GM12878 (cell line): Measurements from ENCODE around the gene CDC6. TPM values are rescaled to one million over a fixed set of nuclear protein-coding genes. Genes with fewer than 3 reads are reported as not detected.

Experiments
- ATAC-seq: fragments of 200-7000 bp; cut with Tn5 transposase; 3 replicates; pipeline ENCODE4 v1.9.1; 2020; ENCODE audit warnings: mild to moderate bottlenecking, moderate library complexity
- BruUV-seq: library from RNA; stranded (reverse); fragments of 400-500 nt; replicated peaks from 2 replicates; lab custom pipeline; 2021; lab: Mats Ljungman, UMichigan
- CTCF ChIA-PET: fragments of 300-600 bp; sonication (Branson Sonifier 250); formaldehyde crosslinking; extraction: SDS; loops from one replicate; lab custom pipeline; 2021; ENCODE audit warnings: inconsistent platforms; lab: Yijun Ruan, JAX
- POLR2A ChIA-PET: fragments of 350-600 bp; formaldehyde crosslinking; extraction: SDS; loops from one replicate; lab custom pipeline; 2021; ENCODE audit warnings: inconsistent platforms; lab: Charles Lee
- RAD21 ChIA-PET: fragments of 300-600 bp; sonication (Branson Sonifier 250); formaldehyde crosslinking; loops from one replicate; lab custom pipeline; 2023; ENCODE audit warnings: antibody characterized with exemption; ENCODE audit not compliant: unreplicated experiment; lab: Charles Lee
- SMC1A ChIA-PET: fragments of 300-600 bp; sonication (Branson Sonifier 250); formaldehyde crosslinking; loops from one replicate; lab custom pipeline; 2023; ENCODE audit not compliant: unreplicated experiment, uncharacterized antibody; lab: Charles Lee
- DNase-seq: peaks from one replicate; pipeline ENCODE4 v3.0.0-alpha.2; 2011; ENCODE audit warnings: low read depth, low spot score
- FAIRE-seq: peaks from 3 replicates; lab custom pipeline; 2011; peaks lifted over from hg19 to GRCh38; lab: Jason Lieb, UNC
- H2AFZ ChIP-seq: 2 replicates; pipeline ENCODE4 v1.6.0; 2011; ENCODE audit warnings: low read depth, low read length, control low read depth; ENCODE audit not compliant: control insufficient read depth
- H3K27ac ChIP-seq: 2 replicates; pipeline ENCODE4 v1.5.1; 2011; ENCODE audit warnings: control low read depth; ENCODE audit not compliant: control insufficient read depth, insufficient read depth
- H3K27me3 ChIP-seq, 2 experiments: replicated peaks in 1 of 2; 2 replicates each; pipeline versions ENCODE4 v1.6.0 to v1.6.1; 2011; ENCODE audit warnings: low read length in 1 of 2; ENCODE audit not compliant: control insufficient read depth in 2 of 2, insufficient read depth in 2 of 2
- H3K36me3 ChIP-seq, 2 experiments: 2 replicates each; pipeline ENCODE4 v1.5.1; 2011; ENCODE audit warnings: low read length in 1 of 2; ENCODE audit not compliant: control insufficient read depth in 2 of 2, insufficient read depth in 2 of 2
- H3K4me1 ChIP-seq: 2 replicates; pipeline ENCODE4 v1.6.1; 2011; ENCODE audit warnings: mild to moderate bottlenecking, low read length, moderate library complexity, mixed read lengths; ENCODE audit not compliant: control insufficient read depth, insufficient read depth
- H3K4me2 ChIP-seq: 2 replicates; pipeline ENCODE4 v1.6.0; 2011; ENCODE audit warnings: control low read depth; ENCODE audit not compliant: control insufficient read depth, insufficient read depth
- H3K4me3 ChIP-seq: fragments of 200-600 bp; sonication (generic); 2 replicates; pipeline ENCODE4 v1.5.1; 2016
- H3K79me2 ChIP-seq: 2 replicates; pipeline ENCODE4 v1.6.0; 2011; ENCODE audit warnings: low read length; ENCODE audit not compliant: control insufficient read depth, insufficient read depth
- H3K9ac ChIP-seq: 2 replicates; pipeline ENCODE4 v1.8.0; 2011; ENCODE audit warnings: low read length, control low read depth, mixed read lengths; ENCODE audit not compliant: control insufficient read depth, insufficient read depth
- H3K9me3 ChIP-seq: replicated peaks from 3 replicates; pipeline ENCODE4 v1.5.1; 2011; ENCODE audit warnings: mild to moderate bottlenecking, low read length; ENCODE audit not compliant: control insufficient read depth, insufficient read depth
- H4K20me1 ChIP-seq: 2 replicates; pipeline ENCODE4 v1.6.0; 2011; ENCODE audit not compliant: control insufficient read depth, insufficient read depth
- BHLHE40 ChIP-seq, 2 experiments: fragments of 450-650 bp in 1 of 2; IDR thresholded peaks; 2 replicates each; pipeline ENCODE4 v1.6.1; 2011 to 2017; ENCODE audit warnings: low read depth in 2 of 2, borderline replicate concordance in 1 of 2, improper control_type of control experiment in 1 of 2, low read length in 1 of 2, mild to moderate bottlenecking in 1 of 2
- CHD2 ChIP-seq: IDR thresholded peaks from 2 replicates; pipeline ENCODE4 v1.6.1; 2011; ENCODE audit warnings: low read depth, low read length, improper control_type of control experiment, borderline replicate concordance
- GATAD2B ChIP-seq: fragments of 450-650 bp; conservative IDR thresholded peaks from 2 replicates; pipeline ENCODE4 v1.6.1; 2017; ENCODE audit warnings: low read depth, mild to moderate bottlenecking, moderate library complexity
- IKZF1 ChIP-seq: fragments of 450-650 bp; conservative IDR thresholded peaks from 2 replicates; pipeline ENCODE4 v1.6.1; 2017; ENCODE audit warnings: antibody characterized with exemption, mild to moderate bottlenecking
- LARP7 ChIP-seq: fragments of 450-650 bp; IDR thresholded peaks from 2 replicates; pipeline ENCODE4 v1.6.1; 2017; ENCODE audit warnings: mild to moderate bottlenecking
- MEF2B ChIP-seq: fragments of 450-650 bp; IDR thresholded peaks from 2 replicates; pipeline ENCODE4 v1.6.1; 2018; ENCODE audit warnings: mild to moderate bottlenecking, moderate library complexity; ENCODE audit not compliant: partially characterized antibody, poor library complexity, severe bottlenecking
- MLLT1 ChIP-seq: fragments of 450-650 bp; IDR thresholded peaks from 2 replicates; pipeline ENCODE4 v1.6.1; 2016; ENCODE audit warnings: mild to moderate bottlenecking
- MTA2 ChIP-seq: fragments of 450-650 bp; IDR thresholded peaks from 2 replicates; pipeline ENCODE4 v1.6.1; 2016; ENCODE audit warnings: low read depth, mild to moderate bottlenecking, moderate library complexity
- NR2F1 ChIP-seq: fragments of 450-650 bp; conservative IDR thresholded peaks from 2 replicates; pipeline ENCODE4 v1.6.1; 2017; ENCODE audit warnings: mild to moderate bottlenecking
- SMARCA5 ChIP-seq: fragments of 450-650 bp; IDR thresholded peaks from 2 replicates; pipeline ENCODE4 v1.6.1; 2017; ENCODE audit warnings: mild to moderate bottlenecking
- STAT3 ChIP-seq: IDR thresholded peaks from 2 replicates; pipeline ENCODE4 v1.6.1; 2011; ENCODE audit warnings: low read depth, low read length, improper control_type of control experiment
- TCF12 ChIP-seq: IDR thresholded peaks from 2 replicates; pipeline ENCODE4 v1.6.1; 2011; ENCODE audit warnings: low read depth, mild to moderate bottlenecking, low read length
- ZNF687 ChIP-seq: fragments of 450-650 bp; IDR thresholded peaks from 2 replicates; pipeline ENCODE4 v1.6.1; 2017; ENCODE audit warnings: mild to moderate bottlenecking, moderate library complexity
- WGBS: methylation state at CpG from one replicate; pipeline ENCODE4 v1.1.6; 2016; ENCODE audit warnings: low lambda C conversion rate; ENCODE audit not compliant: insufficient replicate concordance, insufficient coverage; ENCODE audit errors: missing lambda C conversion rate; 5-methylcytosine and 5-hydroxymethylcytosine counted together
- in situ Hi-C: fragments of 300-500 bp; cut with MboI; formaldehyde crosslinking; loops from 9 replicates; pipeline ENCODE4 v1.14.3; 2018; ENCODE audit warnings: mixed read lengths
- intact Hi-C: fragments of 100-400 bp; cut with micrococcal nuclease; formaldehyde crosslinking; loops from one replicate; pipeline ENCODE4 v1.14.2; 2022; ENCODE audit not compliant: unreplicated experiment
- polyA plus RNA-seq, 11 experiments: library from polyadenylated mRNA; depleted of rRNA in 4 of 11; unstranded in 6 of 11; stranded (reverse) in 5 of 11; fragments of >200 nt; fragmentation: Nextera tagmentation in 4 of 11; fragmentation: Illumina TruSeq in 1 of 11; extraction: Ambion mirVana in 4 of 11; extraction: Trizol in 1 of 11; gene quantifications; 1 replicate in 1 of 11; 2 replicates in 10 of 11; pipeline versions ENCODE4 v1.2.1 to v1.2.3, GENCODE V29; 2011 to 2016; ENCODE audit warnings: inconsistent platforms in 2 of 11, missing spikeins in 2 of 11, low read depth in 1 of 11
- total RNA-seq, 4 experiments: library from RNA; depleted of rRNA in 3 of 4; stranded (reverse); fragments of >200 nt in 3 of 4; fragmentation: Illumina TruSeq in 1 of 4; extraction: Trizol in 1 of 4; gene quantifications; 2 replicates each; pipeline versions ENCODE4 v1.2.1 to v1.2.3, GENCODE V29; 2013 to 2021

The CDC6 gene
- total and polyA plus RNA-seq, 10 of the 15 experiments (the other 5 are each of a cell fraction or from before 2014, with no cell fraction given) = 13.3 to 60.9 (median 47.6) TPM

GRCh38 chr17:40312131-40312731, 24.6 kb downstream of the CDC6 start:
- Histone ChIP-seq H3K9me3 (no peaks in the 10 kb centered on the region), H3K4me1 (peaks cover 73% of the 10 kb centered on the region), H3K4me3 (peak overlapping the region; percentile 23; the same call in 1 of the 2 replicates), H3K36me3 (no peaks in the 10 kb centered on the region; a peak in 1 of 4 replicates), H3K27ac (peak overlapping the region; percentile 72), H3K27me3 (no peaks in the 10 kb centered on the region), H3K4me2 (peak overlapping the region; percentile 71), H3K9ac (peak overlapping the region; percentile 42; the same call in 1 of the 2 replicates), H2AFZ (no peak overlapping the region; the same call in 1 of the 2 replicates), H4K20me1 (no peaks in the 10 kb centered on the region), H3K79me2 (no peaks in the 10 kb centered on the region; the same call in none of the 2 replicates)
- ChIA-PET POLR2A (interaction anchor here (0.6 to 9.8 kb wide), 6 partner anchors 12 to 1356 kb away, joined by 3 to 123 read pairs (median 4); partner anchors contain the start of gene WIPF2), RAD21 (interaction anchor here (0.8 to 18.7 kb wide), 5 partner anchors 9 to 200 kb away, joined by 3 to 271 read pairs (median 6); no protein-coding TSS in a partner anchor), SMC1A (interaction anchor here (0.6 to 11.2 kb wide), 8 partner anchors 10 to 223 kb away, joined by 3 to 172 read pairs (median 5); partner anchors contain the start of gene WIPF2), CTCF (interaction anchor here (0.9 to 7.4 kb wide), 10 partner anchors 7 to 46 kb away, joined by 3 to 90 read pairs (median 10); no protein-coding TSS in a partner anchor)
- ATAC-seq = peak; percentile 18
- BruUV-seq = no TSS peak
- in situ Hi-C loops (no loop called here), intact Hi-C loops (loop anchor here (10.0 kb wide), 1 partner anchor 103 kb away; the partner anchor contains the start of gene TOP2A)
- FAIRE-seq = no peak
- 49% methylated on average over 7 of the region's 7 CpGs for WGBS
- no peak for DNase-seq
- TF ChIP-seq MTA2 = peak; percentile 20; the same call in 1 of the 2 replicates
- TF ChIP-seq BHLHE40 (IDR thresholded peaks at IDR 0.05; ENCODE audit: borderline replicate concordance in 1 of 2, low read depth in 2 of 2, low read length in 1 of 2) = peak in 1 of 2 experiments; percentile 42; a peak in 1 of 4 replicates
- TF ChIP-seq STAT3 = no peak
- peak; percentile 47; the same call in 1 of the 2 replicates for TF ChIP-seq IKZF1
- TF ChIP-seq SMARCA5 = 0 out of 2 replicates have a peak, but pooled peaks have one; percentile 64
- peak; percentile 63 for TF ChIP-seq ZNF687
- TF ChIP-seq MEF2B = peak; percentile 65
- peak; percentile 36; the same call in 1 of the 2 replicates for TF ChIP-seq CHD2
- TF ChIP-seq LARP7 = 0 out of 2 replicates have a peak, but pooled peaks have one; percentile 44
- no peak for TF ChIP-seq MLLT1
- peak; percentile 52; the same call in 1 of the 2 replicates for TF ChIP-seq GATAD2B
- TF ChIP-seq NR2F1 = peak; percentile 10; the same call in 1 of the 2 replicates
- TF ChIP-seq TCF12 = no peak
